Measurements from ENCODE around the gene SLC11A2.

DNA sequence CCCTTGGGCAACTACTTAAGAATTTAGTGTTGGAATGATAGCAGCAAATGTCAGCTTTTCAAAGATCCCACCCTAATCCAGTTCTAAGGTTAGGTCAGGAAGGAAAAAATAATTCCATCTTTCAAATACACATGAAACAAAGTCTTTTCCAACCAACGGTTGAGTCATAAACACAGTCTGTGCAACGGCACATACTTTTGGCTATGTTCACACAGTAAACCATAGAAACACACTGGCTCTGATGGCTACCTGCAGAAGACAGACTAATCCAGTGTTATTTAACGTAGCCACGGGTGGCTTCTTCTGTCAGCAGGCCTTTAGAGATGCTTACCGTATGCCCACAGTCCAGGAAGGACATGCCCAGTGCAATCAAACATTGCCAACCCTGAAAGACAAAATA lies 38.1 kb downstream of the SLC11A2 start:
- no peak for TF ChIP-seq SUZ12 (IDR thresholded peaks at IDR 0.05; ENCODE audit: extremely low read depth, insufficient read depth, insufficient read length)
- TF ChIP-seq YY1 (IDR thresholded peaks at IDR 0.05; ENCODE audit: insufficient read depth, insufficient read length), result no peak
